HEK293T (cell line): ENCODE results near the gene RBMS1.

ENCODE experiments used
- CTCF ChIA-PET: fragments of 350-600 bp; formaldehyde crosslinking; extraction: SDS; loops from one replicate; lab custom pipeline; 2021; ENCODE audit warnings: antibody characterized with exemption, inconsistent platforms; lab: Yijun Ruan, JAX
- POLR2A ChIA-PET: fragments of 350-600 bp; formaldehyde crosslinking; extraction: SDS; loops from one replicate; lab custom pipeline; 2020; ENCODE audit warnings: antibody characterized with exemption, inconsistent platforms; lab: Yijun Ruan, JAX
- DNase-seq: peaks from one replicate; pipeline ENCODE4 v3.0.0; 2012; ENCODE audit warnings: mixed read lengths; ENCODE audit errors: extremely low spot score
- ARNT ChIP-seq: fragments of 450-650 bp; IDR thresholded peaks from 2 replicates; pipeline ENCODE4 v1.6.1; 2017; ENCODE audit warnings: mild to moderate bottlenecking
- BHLHE40 ChIP-seq: fragments of 450-650 bp; IDR thresholded peaks from 2 replicates; pipeline ENCODE4 v1.6.1; 2016; ENCODE audit warnings: mild to moderate bottlenecking, moderate library complexity, borderline replicate concordance
- CTBP1 ChIP-seq: fragments of 450-650 bp; IDR thresholded peaks from 2 replicates; pipeline ENCODE4 v1.6.1; 2016; ENCODE audit warnings: borderline replicate concordance
- ELF4 ChIP-seq: fragments of 450-650 bp; IDR thresholded peaks from 2 replicates; pipeline ENCODE4 v1.6.1; 2017; ENCODE audit warnings: antibody characterized with exemption
- FOXA1 ChIP-seq: fragments of 450-650 bp; IDR thresholded peaks from 2 replicates; pipeline ENCODE4 v1.6.1; 2016; ENCODE audit warnings: mild to moderate bottlenecking
- FOXK2 ChIP-seq: fragments of 450-650 bp; IDR thresholded peaks from 2 replicates; pipeline ENCODE4 v1.6.1; 2016; ENCODE audit warnings: mild to moderate bottlenecking
- FOXM1 ChIP-seq: fragments of 450-650 bp; IDR thresholded peaks from 2 replicates; pipeline ENCODE4 v1.6.1; 2017; ENCODE audit warnings: mild to moderate bottlenecking, borderline replicate concordance
- HDGF ChIP-seq: fragments of 450-650 bp; IDR thresholded peaks from 2 replicates; pipeline ENCODE4 v1.6.1; 2017; ENCODE audit warnings: antibody characterized with exemption, borderline replicate concordance
- L3MBTL2 ChIP-seq: fragments of 450-650 bp; conservative IDR thresholded peaks from 2 replicates; pipeline ENCODE4 v1.6.1; 2016; ENCODE audit warnings: mild to moderate bottlenecking
- LEF1 ChIP-seq: fragments of 450-650 bp; IDR thresholded peaks from 2 replicates; pipeline ENCODE4 v1.6.1; 2017; ENCODE audit warnings: mild to moderate bottlenecking, borderline replicate concordance
- NFRKB ChIP-seq: fragments of 450-650 bp; IDR thresholded peaks from 2 replicates; pipeline ENCODE4 v1.6.1; 2016; ENCODE audit warnings: mild to moderate bottlenecking, moderate library complexity
- SP1 ChIP-seq: fragments of 450-650 bp; IDR thresholded peaks from 2 replicates; pipeline ENCODE4 v1.6.1; 2017
- SUZ12 ChIP-seq: fragments of 450-650 bp; IDR thresholded peaks from 2 replicates; pipeline ENCODE4 v1.6.1; 2016; ENCODE audit warnings: mild to moderate bottlenecking
- TARDBP ChIP-seq: fragments of 450-650 bp; IDR thresholded peaks from 2 replicates; pipeline ENCODE4 v1.6.1; 2016
- ZNF384 ChIP-seq: fragments of 450-650 bp; IDR thresholded peaks from 2 replicates; pipeline ENCODE4 v1.6.1; 2016
- TF ChIP-seq, protein P1 (sequence below): fragments of 450-650 bp; IDR thresholded peaks from 2 replicates; pipeline ENCODE4 v1.6.1; 2016

RBMS1 gene

DNA sequence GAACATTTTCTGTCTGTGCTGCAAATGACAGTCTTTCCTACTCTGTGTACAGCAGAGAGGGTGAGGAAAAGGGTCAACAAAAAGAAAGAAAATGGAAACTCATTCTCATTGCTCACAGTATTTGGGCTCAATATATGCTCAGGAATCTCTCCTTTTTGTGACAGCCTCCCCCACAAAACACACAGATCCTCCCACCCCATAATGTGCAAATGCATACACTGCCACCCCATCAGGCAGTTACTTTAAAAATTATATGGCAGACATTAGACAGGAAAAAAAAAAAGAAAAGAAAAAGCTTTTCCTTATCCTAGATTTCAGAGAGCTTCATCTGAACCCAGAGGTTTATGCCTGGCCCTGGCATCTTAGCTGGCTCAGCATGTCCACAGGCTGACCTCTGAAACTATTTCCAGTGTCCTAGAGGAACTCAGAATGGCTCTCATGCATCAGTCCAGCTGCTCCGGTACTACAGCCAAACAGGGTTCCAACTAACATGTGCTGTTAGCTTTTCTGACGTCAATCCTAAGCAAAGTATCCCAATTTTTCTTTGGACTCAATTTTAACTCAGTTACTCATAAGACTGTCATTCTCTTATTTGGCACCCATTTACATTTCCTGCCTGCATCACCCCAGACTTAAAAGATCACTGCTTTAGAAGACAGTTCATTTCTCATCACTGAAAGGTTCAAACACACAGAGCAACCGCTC, 105.9 kb downstream of the RBMS1 start:
- CTCF ChIA-PET, result no interaction called here
- no peak for TF ChIP-seq ELF4
- TF ChIP-seq LEF1, result no peak
- TF ChIP-seq, protein P1, sequence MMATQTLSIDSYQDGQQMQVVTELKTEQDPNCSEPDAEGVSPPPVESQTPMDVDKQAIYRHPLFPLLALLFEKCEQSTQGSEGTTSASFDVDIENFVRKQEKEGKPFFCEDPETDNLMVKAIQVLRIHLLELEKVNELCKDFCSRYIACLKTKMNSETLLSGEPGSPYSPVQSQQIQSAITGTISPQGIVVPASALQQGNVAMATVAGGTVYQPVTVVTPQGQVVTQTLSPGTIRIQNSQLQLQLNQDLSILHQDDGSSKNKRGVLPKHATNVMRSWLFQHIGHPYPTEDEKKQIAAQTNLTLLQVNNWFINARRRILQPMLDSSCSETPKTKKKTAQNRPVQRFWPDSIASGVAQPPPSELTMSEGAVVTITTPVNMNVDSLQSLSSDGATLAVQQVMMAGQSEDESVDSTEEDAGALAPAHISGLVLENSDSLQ, result no peak
- TF ChIP-seq TARDBP, result no peak
- TF ChIP-seq FOXM1, result no peak

DNA sequence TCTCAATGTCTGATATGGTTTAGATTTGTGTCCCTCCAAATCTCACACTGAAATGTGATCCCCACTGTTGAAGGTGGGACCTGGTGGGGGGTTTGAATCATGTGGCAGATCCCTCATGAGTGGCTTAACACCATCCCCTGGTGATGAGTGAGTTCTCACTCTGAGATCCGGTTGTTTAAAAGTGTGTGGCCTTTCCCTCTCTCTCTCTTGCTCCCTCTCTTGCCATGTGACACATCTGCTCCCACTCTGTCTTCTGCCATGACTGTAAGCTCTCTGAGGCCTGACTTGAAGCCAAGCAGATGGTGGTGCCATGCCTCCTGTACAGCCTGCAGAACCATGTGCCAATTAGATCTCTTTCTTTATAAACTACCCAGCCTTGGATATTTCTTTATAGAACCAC, 108.8 kb downstream of the RBMS1 start:
- no peak for TF ChIP-seq NFRKB
- TF ChIP-seq, protein P1, result no peak
- TF ChIP-seq ZNF384, result no peak
- TF ChIP-seq FOXK2, result no peak
- ChIA-PET CTCF (no interaction called here), POLR2A (no interaction called here)
- DNase-seq, result no peak

More for the DNA sequence above, 105.9 kb downstream of the RBMS1 start:
- POLR2A ChIA-PET, result no interaction called here
- no peak for DNase-seq

DNA sequence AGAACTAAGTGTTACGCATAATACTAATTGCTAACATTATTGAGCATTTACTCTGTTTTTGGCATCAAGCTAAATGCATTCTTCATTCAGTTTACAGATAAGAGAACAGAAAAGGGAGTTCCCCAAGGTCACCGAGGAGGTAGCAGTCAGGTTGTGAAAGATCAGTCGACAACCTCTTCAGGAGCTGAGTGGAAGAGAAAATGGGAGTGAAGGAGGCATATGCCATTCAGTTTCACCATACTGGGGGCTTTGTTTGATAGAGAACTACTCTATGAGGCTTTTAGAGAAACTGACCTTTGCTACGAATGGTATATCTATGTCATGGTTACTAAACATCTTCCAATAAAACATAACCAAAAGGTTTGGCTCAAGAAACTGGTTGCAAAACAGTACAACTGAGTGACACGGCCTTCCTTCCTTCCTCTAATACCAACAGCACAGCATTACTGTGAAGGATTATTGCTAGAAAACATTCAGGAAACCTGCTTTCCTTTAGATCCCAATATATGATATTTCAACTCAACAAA, 112.1 kb downstream of the RBMS1 start:
- ChIA-PET CTCF (no interaction called here), POLR2A (no interaction called here)
- TF ChIP-seq NFRKB, result no peak
- no peak for TF ChIP-seq ZNF384
- TF ChIP-seq, protein P1, result no peak
- TF ChIP-seq SP1, result no peak
- no peak for TF ChIP-seq SUZ12
- no peak for TF ChIP-seq LEF1
- TF ChIP-seq TARDBP, result no peak
- TF ChIP-seq L3MBTL2, result no peak
- no peak for TF ChIP-seq FOXK2
- TF ChIP-seq FOXA1, result no peak
- no peak for TF ChIP-seq HDGF
- no peak for TF ChIP-seq CTBP1
- no peak for TF ChIP-seq ELF4
- TF ChIP-seq ARNT, result no peak
- TF ChIP-seq FOXM1, result no peak
- DNase-seq, result no peak

DNA sequence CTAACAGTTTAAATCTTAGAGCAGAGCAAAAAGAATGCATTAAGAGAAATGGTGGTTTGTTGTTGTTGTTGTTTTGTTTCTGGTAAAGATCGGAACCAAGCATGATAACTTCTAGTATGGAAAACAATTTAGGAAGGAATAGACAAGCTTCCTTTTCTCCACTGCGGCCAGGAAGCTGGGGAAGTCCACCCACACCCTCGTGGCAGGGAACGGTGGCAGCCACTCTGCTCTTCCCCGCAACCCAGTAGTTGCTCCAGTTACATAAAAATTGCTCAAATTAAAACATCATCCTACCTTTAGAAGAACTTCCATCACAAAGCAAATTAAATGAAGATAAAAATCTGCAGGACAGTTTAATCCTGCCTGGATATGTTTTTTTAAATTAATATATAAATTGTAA, 113.0 kb downstream of the RBMS1 start:
- ChIA-PET POLR2A (no interaction called here), CTCF (no interaction called here)
- DNase-seq, result no peak
- TF ChIP-seq ARNT (no peak), SUZ12 (no peak), LEF1 (no peak), FOXK2 (no peak), L3MBTL2 (no peak), ZNF384 (no peak)

DNA sequence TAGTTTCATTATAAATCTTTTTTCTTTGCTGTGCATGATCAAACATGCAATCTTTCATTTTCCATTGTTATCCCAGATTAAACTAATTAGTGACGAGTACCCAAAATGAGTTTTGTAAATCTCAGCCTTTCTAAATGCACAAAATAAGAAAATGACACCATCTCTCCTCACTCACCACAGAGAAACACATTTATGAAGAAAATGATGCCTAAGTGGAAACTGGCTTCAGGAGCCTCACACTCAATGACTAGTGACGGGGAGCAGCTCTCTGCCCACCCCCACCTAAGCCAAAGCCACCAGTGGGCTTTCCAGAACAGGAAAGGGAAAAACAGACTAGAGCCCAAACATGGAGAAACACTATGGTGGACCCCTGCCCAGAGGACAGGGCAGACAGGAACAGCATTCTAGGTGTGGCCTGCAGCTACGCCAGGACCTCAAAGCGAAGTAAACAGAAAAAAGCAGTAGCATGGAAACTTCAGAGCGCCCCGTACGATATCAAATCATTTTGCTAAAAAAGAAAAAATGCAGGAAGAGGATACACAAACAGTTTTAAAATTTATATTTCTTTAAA, 113.5 kb downstream of the RBMS1 start:
- ChIA-PET CTCF (no interaction called here), POLR2A (no interaction called here)
- DNase-seq, result no peak
- TF ChIP-seq CTBP1 (no peak), BHLHE40 (no peak), LEF1 (no peak), SUZ12 (no peak), HDGF (no peak), SP1 (no peak), ARNT (no peak), ZNF384 (no peak), FOXA1 (no peak)

DNA sequence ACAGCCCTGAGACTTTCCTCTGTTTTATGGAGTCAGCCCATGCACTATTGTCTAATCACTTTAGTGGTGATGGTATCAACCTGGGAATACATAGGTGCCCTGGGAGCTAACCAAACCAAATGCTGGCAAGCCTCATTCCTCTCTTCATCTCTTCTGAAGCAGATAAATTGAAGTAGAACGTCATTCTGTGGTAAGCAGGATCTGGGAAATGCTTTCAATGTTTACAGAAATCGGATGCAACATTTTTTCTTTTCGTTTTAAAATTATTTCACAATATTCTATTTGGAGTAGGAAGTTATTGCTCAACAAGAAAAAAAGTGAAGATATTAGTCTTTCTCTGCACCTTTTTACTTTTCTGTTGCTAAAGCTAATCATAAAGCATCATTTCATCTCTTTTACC, 114.2 kb downstream of the RBMS1 start:
- POLR2A ChIA-PET, result no interaction called here
- CTCF ChIA-PET, result no interaction called here
- TF ChIP-seq FOXM1 (no peak), HDGF (no peak), ZNF384 (no peak), LEF1 (no peak), ARNT (no peak), SUZ12 (no peak), CTBP1 (no peak)
- no peak for DNase-seq
